ENCODE data around the gene RAB2B.
A peak's percentile ranks its signal among the peaks of the same experiment; 100 is the strongest.

DNA sequence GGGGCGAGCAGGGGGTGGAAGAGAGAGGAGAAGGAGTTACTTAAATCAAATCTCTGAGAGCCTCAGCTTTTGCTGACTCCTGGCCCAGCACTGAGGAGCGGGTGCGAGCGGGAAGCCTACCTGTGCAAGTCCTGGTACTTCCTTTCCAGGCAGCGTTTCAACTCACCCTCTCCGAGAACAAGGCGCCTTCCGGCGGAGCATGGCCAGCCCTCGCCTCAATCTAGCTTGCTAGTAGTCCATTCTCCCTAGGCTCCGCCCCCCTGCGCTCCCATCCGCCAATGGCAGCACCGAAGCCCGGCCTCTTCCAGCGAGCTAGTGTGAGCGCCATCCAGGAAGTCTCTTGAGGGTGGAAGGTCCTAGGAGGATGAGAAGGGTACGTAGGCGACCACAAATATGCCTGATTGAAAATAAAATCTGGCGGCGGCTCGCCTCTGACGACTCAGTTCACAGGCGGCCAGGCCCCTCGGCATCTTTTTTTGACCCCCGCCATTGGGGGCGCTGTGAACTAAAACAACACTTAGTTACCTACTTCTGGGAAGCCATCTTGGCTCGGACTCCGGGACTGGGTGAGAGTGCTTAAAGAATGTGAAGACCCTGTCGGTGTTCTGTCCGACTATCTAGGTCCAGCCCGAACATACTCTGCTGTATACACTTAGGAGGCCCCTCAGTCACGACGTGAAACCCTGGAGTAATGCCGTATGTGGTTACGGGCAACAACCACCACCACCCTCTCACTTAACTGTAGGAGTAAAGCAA, 20.7 kb downstream of the RAB2B start, which contains the start of gene CHD8:
- TF ChIP-seq, protein P1, sequence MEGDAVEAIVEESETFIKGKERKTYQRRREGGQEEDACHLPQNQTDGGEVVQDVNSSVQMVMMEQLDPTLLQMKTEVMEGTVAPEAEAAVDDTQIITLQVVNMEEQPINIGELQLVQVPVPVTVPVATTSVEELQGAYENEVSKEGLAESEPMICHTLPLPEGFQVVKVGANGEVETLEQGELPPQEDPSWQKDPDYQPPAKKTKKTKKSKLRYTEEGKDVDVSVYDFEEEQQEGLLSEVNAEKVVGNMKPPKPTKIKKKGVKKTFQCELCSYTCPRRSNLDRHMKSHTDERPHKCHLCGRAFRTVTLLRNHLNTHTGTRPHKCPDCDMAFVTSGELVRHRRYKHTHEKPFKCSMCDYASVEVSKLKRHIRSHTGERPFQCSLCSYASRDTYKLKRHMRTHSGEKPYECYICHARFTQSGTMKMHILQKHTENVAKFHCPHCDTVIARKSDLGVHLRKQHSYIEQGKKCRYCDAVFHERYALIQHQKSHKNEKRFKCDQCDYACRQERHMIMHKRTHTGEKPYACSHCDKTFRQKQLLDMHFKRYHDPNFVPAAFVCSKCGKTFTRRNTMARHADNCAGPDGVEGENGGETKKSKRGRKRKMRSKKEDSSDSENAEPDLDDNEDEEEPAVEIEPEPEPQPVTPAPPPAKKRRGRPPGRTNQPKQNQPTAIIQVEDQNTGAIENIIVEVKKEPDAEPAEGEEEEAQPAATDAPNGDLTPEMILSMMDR (IDR thresholded peaks at IDR 0.05; ENCODE audit: low read length) = peak; percentile 50
- TF ChIP-seq EZH2 (optimal IDR thresholded peaks at IDR 0.05; ENCODE audit: low read depth, low read length) (no peak), EZH2phosphoT487 (IDR thresholded peaks at IDR 0.05; ENCODE audit: low read length) (no peak)

All from MM.1S (cell line).